OCI-LY1 (cell line): ENCODE measurements around the gene SP5.

Experiments
- CTCF ChIP-seq: fragments of 200-600 bp; sonication (generic), shearing (Covaris generic); IDR thresholded peaks from 2 replicates; pipeline ENCODE4 v1.5.1; 2017; ENCODE audit warnings: mild to moderate bottlenecking, antibody characterized with exemption, low read length, moderate library complexity, mixed read lengths
- EZH2 ChIP-seq: fragments of 200-600 bp; sonication (generic), shearing (Covaris generic); IDR thresholded peaks from 2 replicates; pipeline ENCODE4 v1.8.0; 2017; ENCODE audit warnings: borderline replicate concordance, mixed run types, mild to moderate bottlenecking, antibody characterized with exemption, low read length, moderate library complexity, mixed read lengths

DNA sequence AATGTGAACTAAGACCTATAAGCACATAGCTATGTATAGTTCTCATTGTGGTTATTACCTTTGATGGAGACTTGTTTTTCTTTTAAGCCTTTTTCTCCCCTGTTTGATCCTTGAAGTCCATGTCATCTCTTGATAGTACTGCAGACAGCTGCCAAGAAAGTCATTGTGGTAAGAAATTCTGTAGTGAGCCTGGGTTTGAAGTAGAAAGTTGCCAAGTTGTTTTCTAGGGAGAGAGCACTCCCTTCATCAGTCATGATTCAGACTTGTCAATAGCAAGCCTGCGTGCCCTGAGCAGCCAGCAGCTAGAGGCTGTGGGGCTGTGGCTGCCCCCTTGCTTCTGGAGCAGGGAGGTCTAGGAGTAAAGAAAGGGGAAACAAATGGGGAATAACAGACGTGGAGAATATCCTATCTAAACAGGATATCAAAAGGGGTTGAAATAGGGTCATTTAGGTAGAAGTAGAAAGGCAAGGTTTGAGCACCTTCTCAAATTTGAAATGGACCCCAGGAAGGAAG, 8.4 kb downstream of the SP5 start:
- TF ChIP-seq CTCF (no peak), EZH2 (no peak)
